ENCODE data around the gene ARHGAP1.

The ARHGAP1 gene

DNA sequence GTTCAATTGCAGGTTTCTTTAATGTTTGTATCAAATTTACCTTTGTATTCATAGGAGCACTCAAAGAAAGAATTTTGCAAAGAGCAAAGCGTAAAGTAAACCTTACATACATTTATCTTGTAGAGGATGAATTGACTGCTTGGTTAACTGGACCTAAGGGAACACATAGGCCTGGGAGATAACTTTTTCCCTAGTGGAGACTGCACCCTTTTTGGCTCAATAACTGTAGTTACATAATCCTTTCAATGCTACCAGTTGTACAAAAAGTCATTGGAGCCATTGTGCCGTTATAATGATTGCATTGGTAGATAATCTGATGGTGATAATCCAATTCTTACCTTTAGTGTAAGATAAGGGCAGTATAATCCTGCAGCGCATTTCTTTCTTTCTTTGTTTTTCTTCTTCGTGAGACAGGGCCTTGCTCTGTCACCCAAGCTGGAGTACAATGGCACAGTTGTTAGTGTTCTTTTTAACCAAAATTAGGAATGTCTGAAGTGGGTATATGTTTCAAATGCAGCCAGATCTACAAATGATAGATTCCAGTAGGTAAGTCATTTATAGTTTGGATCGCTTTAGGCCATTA lies 64.8 kb downstream of the ARHGAP1 start:
- no peak for DNase-seq

- no peak for DNase-seq
Observed at GRCh38 chr11:46633291-46634217, 66.9 kb downstream of the ARHGAP1 start.

GRCh38 chr11:46632502-46632901 lies 67.9 kb downstream of the ARHGAP1 start:
- no peak for DNase-seq

GRCh38 chr11:46631676-46632075 lies 68.7 kb downstream of the ARHGAP1 start:
- DNase-seq: no peak

GRCh38 chr11:46630237-46630636 lies 70.2 kb downstream of the ARHGAP1 start:
- DNase-seq: no peak

DNA sequence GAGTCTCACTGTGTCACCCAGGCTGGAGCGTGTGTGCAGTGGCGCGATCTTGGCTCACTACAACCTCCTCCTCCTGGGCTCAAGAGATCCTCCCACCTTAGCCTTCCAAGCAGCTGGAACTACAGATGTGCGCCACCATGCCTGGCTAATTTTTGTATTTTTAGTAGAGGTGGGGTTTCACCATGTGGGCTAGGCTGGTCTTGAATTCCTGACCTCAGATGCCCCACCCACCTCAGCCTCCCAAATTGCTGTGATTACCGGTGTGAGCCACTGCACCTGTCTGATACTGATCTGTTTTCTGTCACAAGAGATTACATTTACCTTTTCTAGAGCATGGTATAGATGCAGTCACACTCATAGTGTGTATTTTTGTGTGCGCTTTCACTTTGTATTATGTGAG lies 71.5 kb downstream of the ARHGAP1 start:
- DNase-seq: no peak
